Neuronal stem cell (in vitro differentiated cells): ENCODE data around the gene NSUN2.
A peak's percentile ranks its signal among the peaks of the same experiment; 100 is the strongest.

Experiments
- DNase-seq: peaks from one replicate; pipeline ENCODE4 v3.0.0-alpha.2; 2013; ENCODE audit warnings: low spot score
- H2AFZ ChIP-seq: one replicate; pipeline ENCODE4 v1.6.1; 2013; ENCODE audit warnings: mild to moderate bottlenecking, low read length, inconsistent platforms
- H2AK5ac ChIP-seq: 2 replicates; pipeline ENCODE4 v1.6.1; 2013; ENCODE audit warnings: low read depth, mild to moderate bottlenecking, inconsistent platforms, low read length, moderate library complexity, mixed read lengths
- H2BK120ac ChIP-seq: 2 replicates; pipeline ENCODE4 v1.6.1; 2013; ENCODE audit warnings: low read depth, mild to moderate bottlenecking, inconsistent platforms, low read length, moderate library complexity, mixed read lengths
- H2BK12ac ChIP-seq: one replicate; pipeline ENCODE4 v1.6.1; 2013; ENCODE audit warnings: low read length, inconsistent platforms
- H2BK15ac ChIP-seq: 2 replicates; pipeline ENCODE4 v1.6.1; 2013; ENCODE audit warnings: mild to moderate bottlenecking, low read length, inconsistent platforms, mixed read lengths
- H2BK5ac ChIP-seq: one replicate; pipeline ENCODE4 v1.6.1; 2013; ENCODE audit warnings: inconsistent platforms, mild to moderate bottlenecking, low read length, moderate library complexity
- H3K14ac ChIP-seq: one replicate; pipeline ENCODE4 v1.6.1; 2013; ENCODE audit warnings: low read length, inconsistent platforms
- H3K18ac ChIP-seq: 2 replicates; pipeline ENCODE4 v1.6.1; 2013; ENCODE audit warnings: low read length, inconsistent platforms
- H3K23ac ChIP-seq: 2 replicates; pipeline ENCODE4 v1.6.1; 2013; ENCODE audit warnings: low read depth, mild to moderate bottlenecking, mixed read lengths, low read length, inconsistent platforms; ENCODE audit not compliant: poor library complexity
- H3K27ac ChIP-seq: replicated peaks from 3 replicates; pipeline ENCODE4 v1.5.1; 2013; ENCODE audit warnings: low read length, inconsistent platforms
- H3K27me3 ChIP-seq, 3 experiments: 2 replicates each; pipeline ENCODE4 v1.6.1; 2013; ENCODE audit warnings: low read length in 3 of 3, mild to moderate bottlenecking in 2 of 3, inconsistent platforms in 1 of 3, low read depth in 1 of 3, mixed read lengths in 1 of 3, moderate library complexity in 1 of 3; ENCODE audit not compliant: control insufficient read depth in 3 of 3, insufficient read depth in 3 of 3
- H3K36me3 ChIP-seq, 2 donors: replicated peaks in 1 of 2; 2 replicates each; pipeline ENCODE4 v1.6.1; 2013; ENCODE audit warnings: low read length in 2 of 2; ENCODE audit not compliant: control insufficient read depth in 2 of 2, insufficient read depth in 2 of 2
- H3K4ac ChIP-seq: 2 replicates; pipeline ENCODE4 v1.6.1; 2013; ENCODE audit warnings: inconsistent platforms, mild to moderate bottlenecking, low read length, moderate library complexity
- H3K4me1 ChIP-seq, 2 donors: 1 replicate in 1 of 2; 2 replicates in 1 of 2; pipeline ENCODE4 v1.6.1; 2013; ENCODE audit warnings: low read length in 2 of 2, low read depth in 1 of 2; ENCODE audit not compliant: control insufficient read depth in 2 of 2, insufficient read depth in 1 of 2
- H3K4me2 ChIP-seq: one replicate; pipeline ENCODE4 v1.6.1; 2013; ENCODE audit warnings: mild to moderate bottlenecking, low read length, inconsistent platforms; ENCODE audit not compliant: insufficient read depth, poor library complexity, severe bottlenecking
- H3K4me3 ChIP-seq, 2 donors: 2 replicates each; pipeline ENCODE4 v1.5.1; 2013; ENCODE audit warnings: low read length in 2 of 2, mild to moderate bottlenecking in 2 of 2, inconsistent platforms in 1 of 2, moderate library complexity in 1 of 2
- H3K79me1 ChIP-seq: one replicate; pipeline ENCODE4 v1.6.1; 2013; ENCODE audit warnings: low read depth, mild to moderate bottlenecking, inconsistent platforms, low read length, moderate library complexity
- H3K9ac ChIP-seq: one replicate; pipeline ENCODE4 v1.6.1; 2013; ENCODE audit warnings: mild to moderate bottlenecking, low read depth, low read length, inconsistent platforms; ENCODE audit not compliant: poor library complexity
- H3K9me3 ChIP-seq, 2 donors: replicated peaks in 1 of 2; 2 replicates each; pipeline versions ENCODE3 to v1.6.1; 2013; ENCODE audit warnings: low read length in 2 of 2, mild to moderate bottlenecking in 2 of 2, inconsistent platforms in 1 of 2, low read depth in 1 of 2, mixed read lengths in 1 of 2, moderate library complexity in 1 of 2; ENCODE audit not compliant: control insufficient read depth in 2 of 2, insufficient read depth in 1 of 2
- H4K8ac ChIP-seq: one replicate; pipeline ENCODE4 v1.6.1; 2013; ENCODE audit warnings: low read depth, mild to moderate bottlenecking, inconsistent platforms, low read length, moderate library complexity
- H4K91ac ChIP-seq: one replicate; pipeline ENCODE4 v1.6.1; 2013; ENCODE audit warnings: low read length, low read depth, mild to moderate bottlenecking, inconsistent platforms; ENCODE audit not compliant: poor library complexity
- WGBS, 2 donors: extraction: QIAGEN DNeasy Blood & Tissue Kit; methylation state at CpG; one replicate each; pipeline ENCODE4 v1.1.7; 2013; ENCODE audit warnings: missing lambda C conversion rate in 2 of 2, mixed read lengths in 1 of 2; ENCODE audit not compliant: insufficient read length in 2 of 2, insufficient replicate concordance in 1 of 2; ENCODE audit errors: extremely low coverage in 2 of 2; 5-methylcytosine and 5-hydroxymethylcytosine counted together

The NSUN2 gene

GRCh38 chr5:6634788-6635430 lies 2.1 kb upstream of the NSUN2 start:
- Histone ChIP-seq H3K4me3 (peak overlapping the region in 1 of 2 donors; percentile 28), H2BK12ac (no peak overlapping the region)
- WGBS, 2 donors: no CpG with 5 or more reads among the region's 5 CpGs

GRCh38 chr5:6634306-6634705 lies 1.5 kb upstream of the NSUN2 start:
- Histone ChIP-seq H3K18ac (no peak overlapping the region), H3K23ac (no peak overlapping the region)
- WGBS, 2 donors: no CpG with 5 or more reads among the region's 6 CpGs

More at GRCh38 chr5:6634788-6635430, 2.1 kb upstream of the NSUN2 start:
- Histone ChIP-seq H3K9me3 (no peaks in the 10 kb centered on the region), H4K8ac (no peak overlapping the region), H3K27ac (no peak overlapping the region), H2BK120ac (no peak overlapping the region), H2AK5ac (no peak overlapping the region), H2AFZ (no peak overlapping the region), H3K18ac (no peak overlapping the region), H3K9ac (peak overlapping the region; percentile 7), H2BK5ac (no peak overlapping the region), H3K27me3 (no peaks in the 10 kb centered on the region), H3K4me2 (no peak overlapping the region), H3K36me3 (peaks cover 3 to 19% of the 10 kb centered on the region in 2 donors), H3K4ac (no peak overlapping the region), H3K79me1 (peaks cover 13% of the 10 kb centered on the region), H2BK15ac (no peak overlapping the region), H3K14ac (no peak overlapping the region), H4K91ac (no peak overlapping the region), H3K23ac (no peak overlapping the region), H3K4me1 (peaks cover 4 to 15% of the 10 kb centered on the region in 2 donors)
- DNase-seq: no peak

GRCh38 chr5:6633469-6634245 lies 813 bp upstream of the NSUN2 start:
- H3K79me1 ChIP-seq: peaks cover 13% of the 10 kb centered on the region
- peaks cover 10 to 31% of the 10 kb centered on the region in 2 donors for H3K36me3 ChIP-seq
- H2AFZ ChIP-seq: peak overlapping the region; percentile 98
- H4K8ac ChIP-seq: no peak overlapping the region
- H2BK12ac ChIP-seq: no peak overlapping the region
- peak overlapping the region; percentile 96 for H3K9ac ChIP-seq
- H2AK5ac ChIP-seq: no peak overlapping the region
- H2BK15ac ChIP-seq: no peak overlapping the region
- peak overlapping the region; percentile 87 for H3K23ac ChIP-seq
- peak overlapping the region; percentile 92 for H3K18ac ChIP-seq
- peak overlapping the region; percentile 77 for H3K4me2 ChIP-seq
- H3K9me3 ChIP-seq: no peaks in the 10 kb centered on the region
- peak overlapping the region; percentile 89 to 99 for H3K4me3 ChIP-seq
- H2BK5ac ChIP-seq: no peak overlapping the region
- WGBS, 2 donors: no CpG with 5 or more reads among the region's 75 CpGs
- H3K27me3 ChIP-seq: no peaks in the 10 kb centered on the region
- no peak for DNase-seq
- no peak overlapping the region for H3K4ac ChIP-seq
- H3K27ac ChIP-seq: no peak overlapping the region
- peak overlapping the region; percentile 65 for H3K14ac ChIP-seq
- H2BK120ac ChIP-seq: no peak overlapping the region
- H3K4me1 ChIP-seq: peaks cover 4 to 15% of the 10 kb centered on the region in 2 donors
- no peak overlapping the region for H4K91ac ChIP-seq

More at GRCh38 chr5:6634306-6634705, 1.5 kb upstream of the NSUN2 start:
- Histone ChIP-seq H2BK120ac (no peak overlapping the region), H2AFZ (peak overlapping the region; percentile 98), H3K14ac (no peak overlapping the region), H3K27me3 (no peaks in the 10 kb centered on the region), H3K4me2 (no peak overlapping the region), H2BK5ac (no peak overlapping the region), H3K9ac (no peak overlapping the region), H3K36me3 (peaks cover 7 to 25% of the 10 kb centered on the region in 2 donors), H3K4me1 (peaks cover 4 to 15% of the 10 kb centered on the region in 2 donors), H2BK12ac (no peak overlapping the region), H2AK5ac (no peak overlapping the region), H4K8ac (no peak overlapping the region), H3K4ac (no peak overlapping the region), H3K27ac (no peak overlapping the region), H2BK15ac (no peak overlapping the region), H3K9me3 (no peaks in the 10 kb centered on the region), H3K79me1 (peaks cover 13% of the 10 kb centered on the region), H4K91ac (no peak overlapping the region), H3K4me3 (peak overlapping the region in 1 of 2 donors; percentile 99)
- DNase-seq: no peak

GRCh38 chr5:6632324-6632887 lies 438 bp downstream of the NSUN2 start:
- Histone ChIP-seq H3K9me3 (no peaks in the 10 kb centered on the region), H3K4me1 (peaks cover 4 to 15% of the 10 kb centered on the region in 2 donors), H3K4ac (no peak overlapping the region), H2BK5ac (peak overlapping the region; percentile 91), H3K4me3 (peak overlapping the region; percentile 90 to 99), H2AFZ (peak overlapping the region; percentile 98), H3K36me3 (peaks cover 10 to 44% of the 10 kb centered on the region in 2 donors), H3K18ac (peak overlapping the region; percentile 96), H2AK5ac (no peak overlapping the region), H3K14ac (peak overlapping the region; percentile 83), H2BK12ac (no peak overlapping the region), H3K23ac (peak overlapping the region; percentile 94), H3K79me1 (peaks cover 13% of the 10 kb centered on the region), H2BK120ac (peak overlapping the region; percentile 77), H3K27ac (no peak overlapping the region), H3K9ac (peak overlapping the region; percentile 89), H3K27me3 (no peaks in the 10 kb centered on the region), H2BK15ac (no peak overlapping the region), H4K91ac (no peak overlapping the region), H3K4me2 (peak overlapping the region; percentile 87), H4K8ac (no peak overlapping the region)
- no peak for DNase-seq
- no CpG with 5 or more reads among the region's 33 CpGs for WGBS, 2 donors
